Activated T-cell treated with anti-CD3 and anti-CD28 coated beads, Interleukin-2, amount 50 U/mL, for 4 hours (primary cell): ENCODE data around the gene ID1. TPM values are rescaled to one million over a fixed set of nuclear protein-coding genes. Genes with fewer than 3 reads are reported as not detected.
A peak's percentile ranks its signal among the peaks of the same experiment; 100 is the strongest.

ENCODE experiments used
- ATAC-seq, 2 donors: fragments of 200-7000 bp; cut with Tn5 transposase; one replicate each; pipeline ENCODE4 v1.10.0; 2021
- DNase-seq: peaks from one replicate; pipeline ENCODE4 v3.0.0-alpha.2; 2020
- H3K27me3 Mint-ChIP-seq: one replicate; pipeline ENCODE4 v1.8.0; 2021; ENCODE audit warnings: low read depth, mixed read lengths
- H3K36me3 Mint-ChIP-seq: one replicate; pipeline ENCODE4 v1.8.0; 2022; ENCODE audit warnings: mixed read lengths; ENCODE audit not compliant: insufficient read depth
- H3K4me1 Mint-ChIP-seq: one replicate; pipeline ENCODE4 v1.8.0; 2021; ENCODE audit warnings: low read depth, mixed read lengths
- H3K4me3 Mint-ChIP-seq: one replicate; pipeline ENCODE4 v1.8.0; 2021; ENCODE audit warnings: mild to moderate bottlenecking, moderate library complexity, mixed read lengths
- H3K9me3 Mint-ChIP-seq: one replicate; pipeline ENCODE4 v1.8.0; 2021; ENCODE audit warnings: mixed read lengths
- total RNA-seq, 3 donors: library from RNA; stranded (reverse); gene quantifications; one replicate each; pipeline ENCODE4 v1.2.1, GENCODE V29; 2021

ID1 gene, protein sequence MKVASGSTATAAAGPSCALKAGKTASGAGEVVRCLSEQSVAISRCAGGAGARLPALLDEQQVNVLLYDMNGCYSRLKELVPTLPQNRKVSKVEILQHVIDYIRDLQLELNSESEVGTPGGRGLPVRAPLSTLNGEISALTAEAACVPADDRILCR
- total RNA-seq: 1 to 10 TPM; 1.4 to 1.6 (median 1.5) TPM

DNA sequence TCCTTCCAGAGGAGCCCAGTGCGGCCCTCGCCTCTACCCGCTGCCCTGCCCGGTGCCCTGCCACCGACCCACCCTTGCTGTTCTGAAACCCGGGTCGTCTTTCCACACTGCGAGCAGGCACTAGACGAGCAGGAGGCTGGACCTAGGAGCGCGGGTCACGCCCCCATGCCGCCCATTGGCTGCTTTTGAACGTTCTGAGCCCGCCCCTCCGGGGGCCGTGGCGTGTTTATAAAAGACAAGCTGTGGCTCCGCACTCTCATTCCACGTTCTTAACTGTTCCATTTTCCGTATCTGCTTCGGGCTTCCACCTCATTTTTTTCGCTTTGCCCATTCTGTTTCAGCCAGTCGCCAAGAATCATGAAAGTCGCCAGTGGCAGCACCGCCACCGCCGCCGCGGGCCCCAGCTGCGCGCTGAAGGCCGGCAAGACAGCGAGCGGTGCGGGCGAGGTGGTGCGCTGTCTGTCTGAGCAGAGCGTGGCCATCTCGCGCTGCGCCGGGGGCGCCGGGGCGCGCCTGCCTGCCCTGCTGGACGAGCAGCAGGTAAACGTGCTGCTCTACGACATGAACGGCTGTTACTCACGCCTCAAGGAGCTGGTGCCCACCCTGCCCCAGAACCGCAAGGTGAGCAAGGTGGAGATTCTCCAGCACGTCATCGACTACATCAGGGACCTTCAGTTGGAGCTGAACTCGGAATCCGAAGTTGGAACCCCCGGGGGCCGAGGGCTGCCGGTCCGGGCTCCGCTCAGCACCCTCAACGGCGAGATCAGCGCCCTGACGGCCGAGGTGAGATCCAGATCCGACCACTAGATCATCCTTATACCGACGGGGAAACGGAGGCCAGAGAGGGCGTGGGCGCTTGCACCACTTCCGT is at the start of gene ID1:
TSS of gene ID1 (plus strand) at position 259 of the 871 bp plus-strand sequence. CDS start at position 358, 99 bp downstream.
- Mint-ChIP-seq H3K4me3 (peak within 1 kb of the TSS; percentile 88), H3K27me3 (peaks cover 53% of the 10 kb centered on the region), H3K9me3 (no peaks in the 10 kb centered on the region), H3K36me3 (no peaks in the 10 kb centered on the region), H3K4me1 (peaks cover 24% of the 10 kb centered on the region)
- ATAC-seq (peak; percentile 90 to 91), DNase-seq (peak; percentile 90)

DNA sequence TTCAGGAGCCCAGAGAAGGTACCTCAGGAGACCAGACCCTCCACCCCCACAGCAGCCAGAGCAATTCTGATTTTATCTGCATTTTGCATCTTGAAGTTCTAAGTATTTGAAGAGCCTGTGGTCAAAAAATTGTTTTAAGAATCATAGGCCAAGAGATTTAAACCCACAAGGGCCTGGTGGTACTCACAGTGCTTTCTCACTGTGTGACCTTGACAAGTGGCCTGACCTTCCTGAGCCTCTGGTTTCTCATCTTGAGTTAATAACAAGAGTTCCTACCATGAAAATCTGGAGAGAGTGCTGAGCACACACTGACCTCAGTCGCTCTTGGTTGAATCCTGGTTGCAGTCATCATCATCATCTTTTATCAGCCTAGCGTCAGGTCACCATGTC is 45.4 kb upstream of the ID1 start:
- DNase-seq (no peak), ATAC-seq (peak in 1 of 2 donors; percentile 4)
- H3K36me3 Mint-ChIP-seq: peaks cover 40% of the 10 kb centered on the region
- peaks cover 17% of the 10 kb centered on the region for H3K4me1 Mint-ChIP-seq
- H3K4me3 Mint-ChIP-seq: no peak overlapping the region
- no peaks in the 10 kb centered on the region for H3K27me3 Mint-ChIP-seq
- H3K9me3 Mint-ChIP-seq: no peaks in the 10 kb centered on the region

DNA sequence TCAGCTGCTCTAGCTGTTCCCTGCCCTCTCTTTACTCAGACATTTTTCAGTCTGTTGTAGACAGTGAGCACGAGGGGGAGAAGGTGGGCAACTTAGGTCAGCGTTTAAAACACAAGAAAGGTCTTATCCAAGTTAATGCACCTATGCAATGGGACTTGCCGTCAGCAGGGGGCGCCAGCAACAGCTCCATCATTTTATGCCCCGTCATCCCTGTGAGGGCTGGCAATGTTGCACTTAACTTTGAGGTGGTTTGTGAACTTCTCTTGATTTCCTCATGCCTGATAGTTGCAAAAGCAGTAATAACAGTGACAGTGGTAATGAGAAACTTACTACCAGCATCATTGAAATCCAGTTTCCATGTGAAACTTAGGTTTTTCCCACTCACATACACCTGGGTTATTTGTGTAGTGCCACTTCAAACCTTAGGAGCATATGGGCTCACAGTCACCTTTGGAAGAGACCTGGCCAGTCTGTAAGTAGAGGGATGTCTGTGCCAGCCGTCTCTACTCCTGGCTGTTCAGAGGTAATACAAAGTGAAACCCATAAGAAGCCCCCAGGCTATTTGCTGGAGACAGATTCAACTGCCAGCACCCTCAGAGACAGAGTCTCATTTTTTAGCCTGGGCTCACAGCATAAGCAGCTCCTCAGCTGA is 44.9 kb upstream of the ID1 start:
- peaks cover 17% of the 10 kb centered on the region for H3K4me1 Mint-ChIP-seq
- ATAC-seq (peak; percentile 78 to 79), DNase-seq (peak; percentile 69)
- H3K36me3 Mint-ChIP-seq: peaks cover 38% of the 10 kb centered on the region
- no peaks in the 10 kb centered on the region for H3K27me3 Mint-ChIP-seq
- no peaks in the 10 kb centered on the region for H3K9me3 Mint-ChIP-seq
- H3K4me3 Mint-ChIP-seq: no peak overlapping the region

DNA sequence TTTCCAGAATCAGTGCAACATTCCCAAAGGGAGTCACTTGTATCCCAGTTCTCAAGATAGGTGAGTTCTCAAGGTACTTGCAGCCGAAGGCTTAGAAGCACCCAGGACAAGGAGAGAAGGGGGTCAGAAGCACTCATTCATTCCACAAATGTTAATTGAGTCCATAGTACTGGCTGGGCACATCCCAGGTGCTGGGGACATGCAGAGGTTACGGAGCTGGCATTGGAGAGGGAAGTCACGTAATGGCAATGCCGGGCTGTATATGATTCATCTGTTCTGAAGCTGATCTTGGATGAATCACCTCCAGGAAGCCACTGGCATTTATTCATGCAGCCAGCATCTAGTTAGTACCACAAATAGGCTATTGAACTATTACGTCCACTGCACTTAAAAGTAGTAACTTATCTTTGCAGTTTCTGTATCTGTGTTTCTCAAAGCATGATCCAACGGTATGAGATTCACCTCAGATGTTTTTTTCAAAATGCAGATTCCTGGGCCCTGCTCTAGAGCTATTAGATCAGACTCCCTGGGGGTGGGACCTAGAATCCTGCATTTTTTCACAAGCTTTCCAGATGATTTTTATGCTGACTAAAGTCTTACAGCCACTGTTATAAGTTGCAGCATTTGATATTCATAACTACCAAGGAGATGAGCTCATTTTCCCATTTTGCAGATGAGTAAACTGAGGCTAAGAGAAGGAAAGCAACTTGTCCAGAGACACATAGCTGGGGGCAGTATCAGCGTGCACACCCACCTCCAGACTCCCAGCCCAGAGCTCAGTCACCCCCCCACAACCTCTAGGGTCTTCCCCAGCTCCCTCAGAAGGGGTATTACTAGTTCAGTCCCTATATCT is 44.1 kb upstream of the ID1 start:
- ATAC-seq: no peak
- no peaks in the 10 kb centered on the region for H3K27me3 Mint-ChIP-seq
- no peaks in the 10 kb centered on the region for H3K9me3 Mint-ChIP-seq
- H3K36me3 Mint-ChIP-seq: peaks cover 40% of the 10 kb centered on the region
- no peak for DNase-seq
- H3K4me3 Mint-ChIP-seq: no peak overlapping the region
- H3K4me1 Mint-ChIP-seq: peaks cover 17% of the 10 kb centered on the region

DNA sequence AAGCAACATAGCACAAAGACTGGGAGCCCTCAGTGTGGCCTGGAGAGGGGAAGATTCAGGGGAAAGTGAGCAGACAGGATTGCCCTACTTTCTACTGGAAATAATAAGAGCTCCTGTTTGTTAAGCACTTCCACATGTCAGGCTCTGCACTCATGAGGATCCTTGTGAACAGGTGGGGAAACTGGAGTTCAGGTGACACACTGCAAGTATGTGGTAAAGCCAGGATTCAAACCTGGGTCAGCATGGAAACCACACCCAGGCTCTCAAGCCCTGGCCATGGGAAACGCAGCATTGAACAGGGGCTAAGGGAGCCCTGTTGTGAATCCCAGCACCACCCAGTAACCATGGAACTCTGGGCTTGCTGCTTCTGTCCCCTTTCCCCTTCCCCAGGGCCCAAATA is 42.8 kb upstream of the ID1 start:
- Mint-ChIP-seq H3K4me1 (peaks cover 21% of the 10 kb centered on the region), H3K36me3 (peaks cover 36% of the 10 kb centered on the region), H3K4me3 (no peak overlapping the region), H3K9me3 (no peaks in the 10 kb centered on the region), H3K27me3 (no peaks in the 10 kb centered on the region)
- ATAC-seq: no peak
- DNase-seq: no peak

DNA sequence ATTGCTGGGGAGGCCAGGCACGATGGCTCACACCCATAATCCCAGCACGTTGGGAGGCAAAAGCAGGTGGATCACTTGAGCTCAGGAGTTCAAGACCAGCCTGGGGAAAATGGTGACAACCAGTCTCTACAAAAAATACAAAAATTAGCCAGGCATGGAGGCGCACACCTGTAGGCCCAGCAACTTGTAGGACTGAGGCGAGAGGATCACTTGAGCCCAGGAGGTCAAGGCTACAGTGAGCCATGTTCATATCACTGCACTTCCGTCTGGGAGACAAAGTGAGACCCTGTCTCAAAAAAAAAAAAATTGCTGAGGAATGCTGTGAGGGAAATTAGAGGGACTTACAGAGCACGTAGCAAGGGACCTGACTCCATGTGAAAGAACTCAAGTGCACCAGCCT is 40.8 kb upstream of the ID1 start:
- peaks cover 19% of the 10 kb centered on the region for H3K4me1 Mint-ChIP-seq
- H3K4me3 Mint-ChIP-seq: no peak overlapping the region
- DNase-seq (no peak), ATAC-seq (no peak)
- H3K36me3 Mint-ChIP-seq: peaks cover 32% of the 10 kb centered on the region
- no peaks in the 10 kb centered on the region for H3K9me3 Mint-ChIP-seq
- H3K27me3 Mint-ChIP-seq: no peaks in the 10 kb centered on the region

DNA sequence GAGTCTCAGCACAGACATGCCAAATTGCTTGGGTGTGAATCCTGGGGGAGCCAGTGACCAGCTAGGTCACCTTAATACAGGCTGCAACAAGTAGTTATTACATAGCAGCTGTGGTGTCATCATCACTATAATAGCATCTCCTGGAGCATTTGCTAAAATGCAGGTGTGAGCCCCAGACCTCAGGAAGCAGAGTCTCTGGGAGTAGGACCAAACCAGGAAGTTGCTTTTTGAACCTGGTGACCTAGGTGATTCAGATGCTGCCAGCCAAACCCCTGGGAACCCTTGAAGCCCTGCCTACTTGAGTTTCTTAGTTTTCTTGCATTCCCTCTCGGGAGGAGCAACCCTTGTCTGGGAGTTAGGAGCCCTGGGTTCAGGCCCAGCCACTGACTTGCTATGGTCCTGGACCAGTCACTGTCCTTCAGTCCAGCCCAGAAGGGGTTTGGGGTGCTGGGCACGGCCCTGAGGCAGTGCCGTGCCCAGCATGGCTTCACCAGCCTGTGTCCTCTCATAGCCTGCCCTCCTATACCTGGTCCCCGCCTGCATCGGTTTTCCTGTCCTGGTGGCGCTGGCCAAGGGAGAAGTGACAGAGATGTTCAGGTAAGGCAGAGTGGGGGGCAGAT is 39.3 kb upstream of the ID1 start:
- Mint-ChIP-seq H3K36me3 (peaks cover 24% of the 10 kb centered on the region), H3K27me3 (no peaks in the 10 kb centered on the region), H3K4me1 (peaks cover 11% of the 10 kb centered on the region), H3K4me3 (no peak overlapping the region), H3K9me3 (no peaks in the 10 kb centered on the region)
- ATAC-seq: no peak
- DNase-seq: no peak

DNA sequence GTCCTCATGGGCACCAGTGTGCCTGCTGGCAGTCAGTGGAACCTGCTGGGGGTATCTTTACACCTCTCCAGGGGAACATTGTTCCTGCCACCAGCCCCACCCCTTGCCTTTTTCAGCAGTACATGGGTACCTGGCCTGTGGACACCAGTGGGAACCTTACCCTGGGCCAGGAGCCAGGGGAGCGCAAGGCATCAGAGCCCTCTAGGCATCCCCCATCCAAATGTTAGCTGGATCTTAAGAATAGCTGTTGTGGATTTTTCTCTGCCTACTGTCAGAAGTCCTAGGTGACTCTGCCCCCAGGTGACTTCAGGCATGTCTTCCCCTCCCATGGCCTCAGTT is 38.8 kb upstream of the ID1 start:
- H3K4me3 Mint-ChIP-seq: no peak overlapping the region
- ATAC-seq (no peak), DNase-seq (no peak)
- peaks cover 20% of the 10 kb centered on the region for H3K36me3 Mint-ChIP-seq
- no peaks in the 10 kb centered on the region for H3K27me3 Mint-ChIP-seq
- no peaks in the 10 kb centered on the region for H3K9me3 Mint-ChIP-seq
- H3K4me1 Mint-ChIP-seq: peaks cover 11% of the 10 kb centered on the region

DNA sequence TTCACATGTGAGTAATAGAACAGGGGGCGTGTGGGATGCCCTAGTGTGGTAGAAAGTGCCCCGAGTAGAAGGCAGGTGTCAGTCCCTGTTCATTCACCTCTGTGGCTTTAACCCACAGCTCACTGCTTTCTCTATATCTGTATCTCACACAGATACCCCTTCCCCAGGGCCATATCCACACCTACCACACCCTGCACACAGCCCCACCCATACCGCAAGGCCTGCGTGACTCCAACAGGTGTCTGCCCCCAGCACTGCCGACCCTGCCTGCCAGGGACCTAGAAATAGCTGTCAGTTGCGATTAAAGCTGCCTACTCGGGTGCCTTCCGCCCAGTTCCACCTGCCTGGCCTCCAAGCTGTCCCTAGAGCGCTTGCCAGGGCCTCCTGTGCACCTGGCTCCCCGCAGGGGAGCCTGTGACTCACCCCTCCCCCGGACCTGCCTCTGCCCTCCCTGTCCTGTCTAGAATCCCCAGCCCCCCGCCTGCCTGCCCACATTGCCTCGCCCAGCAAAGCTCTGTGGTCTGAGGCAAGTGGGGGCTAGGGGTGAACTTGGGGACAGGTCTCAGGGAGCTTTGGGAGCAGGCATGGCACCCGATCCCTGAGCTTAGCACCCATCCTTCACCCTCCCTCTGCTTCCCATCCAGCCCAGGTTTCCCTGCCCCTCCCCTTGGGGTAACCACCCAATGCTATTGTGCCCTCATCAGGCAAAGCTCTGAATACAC is 38.3 kb upstream of the ID1 start:
- peak; percentile 44 to 45 for ATAC-seq
- Mint-ChIP-seq H3K27me3 (no peaks in the 10 kb centered on the region), H3K36me3 (peaks cover 15% of the 10 kb centered on the region), H3K4me1 (peaks cover 11% of the 10 kb centered on the region), H3K4me3 (no peak overlapping the region), H3K9me3 (no peaks in the 10 kb centered on the region)
- DNase-seq: peak; percentile 29

DNA sequence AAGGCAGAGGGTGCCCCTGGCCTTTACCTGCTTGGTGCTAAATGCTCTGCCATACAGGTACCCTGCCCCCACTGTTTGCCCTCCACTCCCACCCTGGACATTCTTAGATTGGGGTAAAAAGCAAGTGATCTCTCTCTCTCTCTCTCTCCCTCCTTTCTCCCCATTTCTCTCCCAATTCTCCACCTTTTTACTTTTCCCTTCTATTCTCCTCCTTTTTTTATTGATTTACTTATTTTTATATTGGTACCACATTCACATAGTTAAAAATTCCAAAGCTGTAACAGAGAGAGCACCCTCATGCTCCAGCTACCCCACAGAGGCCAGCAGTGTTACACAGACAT is 37.7 kb upstream of the ID1 start:
- no peak overlapping the region for H3K4me3 Mint-ChIP-seq
- H3K9me3 Mint-ChIP-seq: no peaks in the 10 kb centered on the region
- ATAC-seq (no peak), DNase-seq (no peak)
- peaks cover 15% of the 10 kb centered on the region for H3K4me1 Mint-ChIP-seq
- no peaks in the 10 kb centered on the region for H3K27me3 Mint-ChIP-seq
- peaks cover 13% of the 10 kb centered on the region for H3K36me3 Mint-ChIP-seq

DNA sequence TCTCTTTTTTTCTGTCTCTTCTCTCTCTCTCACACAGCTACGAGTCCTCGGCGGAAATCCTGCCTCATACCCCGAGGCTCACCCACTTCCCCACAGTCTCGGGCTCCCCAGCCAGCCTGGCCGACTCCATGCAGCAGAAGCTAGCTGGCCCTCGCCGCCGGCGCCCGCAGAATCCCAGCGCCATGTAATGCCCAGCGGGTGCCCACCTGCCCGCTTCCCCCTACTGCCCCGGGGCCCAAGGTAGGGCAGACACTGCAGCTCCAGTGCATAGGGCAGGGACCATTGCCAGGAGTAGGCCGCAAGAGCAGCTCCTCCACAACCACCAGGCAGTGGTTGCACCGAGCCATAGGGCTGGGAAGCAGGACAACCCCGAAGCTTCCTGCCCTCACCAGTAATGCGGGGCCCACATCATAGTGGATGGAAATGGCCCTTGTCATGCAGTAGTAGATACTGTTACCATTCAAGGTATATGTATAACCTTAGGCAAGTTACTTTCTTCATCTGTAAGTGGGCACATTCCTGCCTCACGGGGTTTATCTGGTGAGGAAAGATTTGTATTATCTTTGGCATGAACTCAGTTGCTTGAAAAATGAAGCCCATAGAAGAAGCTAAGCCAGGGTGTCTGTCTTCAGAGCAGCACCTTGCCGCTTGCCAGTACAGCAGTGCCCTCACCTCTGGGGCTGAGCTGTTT is 36.9 kb upstream of the ID1 start:
- H3K9me3 Mint-ChIP-seq: no peaks in the 10 kb centered on the region
- H3K36me3 Mint-ChIP-seq: peaks cover 8% of the 10 kb centered on the region
- DNase-seq (no peak), ATAC-seq (no peak)
- peaks cover 16% of the 10 kb centered on the region for H3K4me1 Mint-ChIP-seq
- H3K27me3 Mint-ChIP-seq: no peaks in the 10 kb centered on the region
- H3K4me3 Mint-ChIP-seq: no peak overlapping the region

DNA sequence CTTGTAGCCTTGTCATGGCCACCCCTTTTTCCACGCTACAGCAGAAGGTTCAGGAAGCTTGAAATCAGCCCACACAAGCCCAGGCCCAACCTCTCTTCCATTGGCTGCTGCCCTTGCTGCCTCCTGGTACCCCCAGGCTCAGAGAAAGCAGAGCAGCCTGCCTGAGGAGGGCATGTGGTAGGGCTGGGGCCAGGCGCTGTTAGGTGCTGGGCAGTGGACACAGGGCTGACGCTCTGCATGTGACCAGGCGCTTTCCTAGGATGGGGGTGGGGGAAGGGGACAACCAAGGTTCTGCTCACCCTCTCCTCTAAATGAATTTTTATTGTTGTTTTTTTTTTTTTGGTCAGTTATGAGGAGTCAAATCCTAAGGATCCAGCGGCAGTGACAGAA is 36.3 kb upstream of the ID1 start:
- H3K4me1 Mint-ChIP-seq: peaks cover 21% of the 10 kb centered on the region
- H3K27me3 Mint-ChIP-seq: no peaks in the 10 kb centered on the region
- ATAC-seq (no peak), DNase-seq (no peak)
- peaks cover 8% of the 10 kb centered on the region for H3K36me3 Mint-ChIP-seq
- no peaks in the 10 kb centered on the region for H3K9me3 Mint-ChIP-seq
- H3K4me3 Mint-ChIP-seq: no peak overlapping the region
